HepG2 (cell line): ENCODE results near the gene CELF5. TPM values are rescaled to one million over a fixed set of nuclear protein-coding genes. Genes with fewer than 3 reads are reported as not detected.

ENCODE experiments used
- BCL6 ChIP-seq: IDR thresholded peaks from 2 replicates; pipeline ENCODE4 v1.6.1; 2016; ENCODE audit warnings: missing genetic modification reagents, missing compliant biosample characterization
- JUN ChIP-seq: sonication (generic); formaldehyde crosslinking; IDR thresholded peaks from 2 replicates; pipeline ENCODE4 v1.4.0; 2020; ENCODE audit warnings: mild to moderate bottlenecking, missing genetic modification reagents
- MAFG ChIP-seq: sonication (generic); formaldehyde crosslinking; IDR thresholded peaks from 2 replicates; pipeline ENCODE4 v1.5.1; 2020; ENCODE audit warnings: mild to moderate bottlenecking, missing genetic modification reagents
- MTA1 ChIP-seq: sonication (generic); formaldehyde crosslinking; IDR thresholded peaks from 2 replicates; pipeline ENCODE4 v1.4.0; 2020; ENCODE audit warnings: missing genetic modification reagents, mild to moderate bottlenecking, borderline replicate concordance
- NCOA2 ChIP-seq: sonication (generic); formaldehyde crosslinking; IDR thresholded peaks from 2 replicates; pipeline ENCODE4 v1.8.0; 2022; ENCODE audit warnings: inconsistent platforms
- NR2F6 ChIP-seq, 2 experiments: IDR thresholded peaks; 2 replicates each; pipeline ENCODE4 v1.6.1; 2016; ENCODE audit warnings: antibody characterized with exemption in 1 of 2, mild to moderate bottlenecking in 1 of 2
- SKI ChIP-seq: fragments of 450-650 bp; IDR thresholded peaks from one replicate; pipeline ENCODE4 v1.6.1; 2018; ENCODE audit warnings: mild to moderate bottlenecking; ENCODE audit not compliant: partially characterized antibody
- ZBTB40 ChIP-seq, 2 experiments: fragments of 450-650 bp in 1 of 2; sonication (generic) in 1 of 2; formaldehyde crosslinking in 1 of 2; IDR thresholded peaks; 2 replicates each; pipeline versions ENCODE4 v1.6.1 to v1.8.0; 2016 to 2022; ENCODE audit warnings: antibody characterized with exemption in 1 of 2, mild to moderate bottlenecking in 1 of 2, missing genetic modification reagents in 1 of 2
- ZMYM2 ChIP-seq: sonication (generic); formaldehyde crosslinking; IDR thresholded peaks from 2 replicates; pipeline ENCODE4 v1.8.0; 2022; ENCODE audit warnings: mild to moderate bottlenecking, missing genetic modification reagents
- ZNF343 ChIP-seq: sonication (generic); formaldehyde crosslinking; IDR thresholded peaks from 2 replicates; pipeline ENCODE4 v1.4.0; 2020; ENCODE audit warnings: mild to moderate bottlenecking, missing genetic modification reagents
- polyA plus RNA-seq, 8 experiments: library from polyadenylated mRNA; depleted of rRNA in 3 of 8; stranded (reverse) in 7 of 8; unstranded in 1 of 8; fragments of >200 nt; fragmentation: Illumina TruSeq in 4 of 8; extraction: Trizol in 4 of 8; gene quantifications; 2 replicates each; pipeline versions ENCODE4 v1.2.1 to v1.2.3, GENCODE V29; 2011 to 2016; ENCODE audit warnings: low read depth in 4 of 8, missing spikeins in 1 of 8, mixed read lengths in 1 of 8; ENCODE audit not compliant: insufficient read depth in 1 of 8
- total RNA-seq, 5 experiments: library from RNA; depleted of rRNA; stranded (reverse); fragments of >200 nt; fragmentation: Illumina TruSeq; extraction: Trizol; gene quantifications; 2 replicates each; pipeline ENCODE4 v1.2.3, GENCODE V29; 2016; ENCODE audit warnings: low read depth in 1 of 5
- TF ChIP-seq, protein P1 (sequence below): sonication (generic); formaldehyde crosslinking; IDR thresholded peaks from 2 replicates; pipeline ENCODE4 v1.5.1; 2020; ENCODE audit warnings: mild to moderate bottlenecking, missing genetic modification reagents
- TF ChIP-seq, protein P2 (sequence below): sonication (generic); formaldehyde crosslinking; IDR thresholded peaks from 2 replicates; pipeline ENCODE4 v1.4.0; 2020; ENCODE audit warnings: missing genetic modification reagents, mild to moderate bottlenecking, borderline replicate concordance

The CELF5 gene
- total and polyA plus RNA-seq, 2 of the 13 experiments (the other 11 are each of a cell fraction or from before 2014, with no cell fraction given), result 0.31 to 0.84 TPM

GRCh38 chr19:3336680-3337523 is 112.4 kb downstream of the CELF5 start (continued):
- no peak for TF ChIP-seq ZBTB40 (IDR thresholded peaks at IDR 0.05)
- TF ChIP-seq ZBTB40 (CRISPR knock-in tag; IDR thresholded peaks at IDR 0.05), result no peak
- TF ChIP-seq BCL6, result peak; percentile 53; the same call in 1 of the 2 replicates
- peak; percentile 60; the same call in 1 of the 2 replicates for TF ChIP-seq NR2F6 (IDR thresholded peaks at IDR 0.05)
- TF ChIP-seq NR2F6 (CRISPR knock-in tag; IDR thresholded peaks at IDR 0.05), result peak; percentile 76; the same call in 1 of the 2 replicates
- TF ChIP-seq, protein P1, sequence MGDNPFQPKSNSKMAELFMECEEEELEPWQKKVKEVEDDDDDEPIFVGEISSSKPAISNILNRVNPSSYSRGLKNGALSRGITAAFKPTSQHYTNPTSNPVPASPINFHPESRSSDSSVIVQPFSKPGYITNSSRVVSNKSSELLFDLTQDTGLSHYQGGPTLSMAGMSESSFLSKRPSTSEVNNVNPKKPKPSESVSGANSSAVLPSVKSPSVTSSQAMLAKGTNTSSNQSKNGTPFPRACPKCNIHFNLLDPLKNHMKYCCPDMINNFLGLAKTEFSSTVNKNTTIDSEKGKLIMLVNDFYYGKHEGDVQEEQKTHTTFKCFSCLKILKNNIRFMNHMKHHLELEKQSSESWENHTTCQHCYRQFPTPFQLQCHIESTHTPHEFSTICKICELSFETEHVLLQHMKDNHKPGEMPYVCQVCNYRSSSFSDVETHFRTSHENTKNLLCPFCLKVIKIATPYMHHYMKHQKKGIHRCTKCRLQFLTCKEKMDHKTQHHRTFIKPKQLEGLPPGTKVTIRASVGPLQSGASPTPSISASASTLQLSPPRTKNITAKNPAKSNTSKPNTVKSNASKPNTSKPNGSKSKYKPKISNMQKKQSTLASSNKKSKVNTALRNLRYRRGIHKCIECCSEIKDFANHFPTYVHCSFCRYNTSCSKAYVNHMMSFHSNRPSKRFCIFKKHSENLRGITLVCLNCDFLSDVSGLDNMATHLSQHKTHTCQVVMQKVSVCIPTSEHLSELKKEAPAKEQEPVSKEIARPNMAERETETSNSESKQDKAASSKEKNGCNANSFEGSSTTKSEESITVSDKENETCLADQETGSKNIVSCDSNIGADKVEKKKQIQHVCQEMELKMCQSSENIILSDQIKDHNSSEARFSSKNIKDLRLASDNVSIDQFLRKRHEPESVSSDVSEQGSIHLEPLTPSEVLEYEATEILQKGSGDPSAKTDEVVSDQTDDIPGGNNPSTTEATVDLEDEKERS (CRISPR knock-in tag), result no peak
- TF ChIP-seq ZMYM2 (CRISPR knock-in tag), result peak; percentile 42; the same call in 1 of the 2 replicates
- no peak for TF ChIP-seq NCOA2
- TF ChIP-seq SKI, result peak; percentile 77
- TF ChIP-seq ZNF343 (CRISPR knock-in tag), result no peak
- TF ChIP-seq, protein P2, sequence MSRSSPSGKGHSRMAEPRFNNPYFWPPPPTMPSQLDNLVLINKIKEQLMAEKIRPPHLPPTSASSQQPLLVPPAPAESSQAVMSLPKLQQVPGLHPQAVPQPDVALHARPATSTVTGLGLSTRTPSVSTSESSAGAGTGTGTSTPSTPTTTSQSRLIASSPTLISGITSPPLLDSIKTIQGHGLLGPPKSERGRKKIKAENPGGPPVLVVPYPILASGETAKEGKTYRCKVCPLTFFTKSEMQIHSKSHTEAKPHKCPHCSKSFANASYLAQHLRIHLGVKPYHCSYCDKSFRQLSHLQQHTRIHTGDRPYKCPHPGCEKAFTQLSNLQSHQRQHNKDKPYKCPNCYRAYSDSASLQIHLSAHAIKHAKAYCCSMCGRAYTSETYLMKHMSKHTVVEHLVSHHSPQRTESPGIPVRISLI (CRISPR knock-in tag), result peak; percentile 22; the same call in 1 of the 2 replicates
- no peak for TF ChIP-seq MTA1 (CRISPR knock-in tag)
- TF ChIP-seq JUN (CRISPR knock-in tag), result no peak
- 0 out of 2 replicates have a peak, but pooled peaks have one; percentile 23 for TF ChIP-seq MAFG (CRISPR knock-in tag)
